LNCaP clone FGC (cell line): ENCODE data around the gene HKDC1.
"Not testable (repeated sequence)": the region's sequence is repeated elsewhere in the genome, so short reads cannot be mapped to it uniquely, and the experiment has no call there.

Source experiments
- DNase-seq: peaks from one replicate; pipeline ENCODE4 v3.0.0-alpha.2; 2011; ENCODE audit warnings: low read depth
- H3K4me3 ChIP-seq: 2 replicates; pipeline ENCODE4 v1.5.1; 2011; ENCODE audit warnings: mild to moderate bottlenecking, low read depth, low read length, control low read depth
- CTCF ChIP-seq: IDR thresholded peaks from 2 replicates; pipeline ENCODE4 v1.5.1; 2012; ENCODE audit warnings: mild to moderate bottlenecking; ENCODE audit not compliant: control insufficient read depth, insufficient read depth; ENCODE audit errors: extremely low read depth

Gene HKDC1

GRCh38 chr10:69247313-69247710 is 27.2 kb downstream of the HKDC1 start:
- no peak for TF ChIP-seq CTCF
- no peak overlapping the region for H3K4me3 ChIP-seq
- DNase-seq = no peak

GRCh38 chr10:69248117-69248730 is 28.1 kb downstream of the HKDC1 start:
- TF ChIP-seq CTCF = no peak
- DNase-seq = no peak
- no peak overlapping the region for H3K4me3 ChIP-seq

GRCh38 chr10:69250041-69250440 is 29.9 kb downstream of the HKDC1 start:
- TF ChIP-seq CTCF = no peak
- no peak for DNase-seq
- H3K4me3 ChIP-seq = no peak overlapping the region

- DNase-seq = not testable (repeated sequence)
Observed at GRCh38 chr10:69251417-69251816, 31.3 kb downstream of the HKDC1 start.

GRCh38 chr10:69253171-69253570 is 33.0 kb downstream of the HKDC1 start:
- DNase-seq = no peak
- no peak overlapping the region for H3K4me3 ChIP-seq
- no peak for TF ChIP-seq CTCF

More at GRCh38 chr10:69251417-69251816, 31.3 kb downstream of the HKDC1 start:
- not testable (repeated sequence) for H3K4me3 ChIP-seq

- DNase-seq = no peak
- no peak for TF ChIP-seq CTCF
- no peak overlapping the region for H3K4me3 ChIP-seq
Observed at GRCh38 chr10:69254877-69255276, 34.7 kb downstream of the HKDC1 start.

- no peak for DNase-seq
- TF ChIP-seq CTCF = no peak
- H3K4me3 ChIP-seq = no peak overlapping the region
Observed at GRCh38 chr10:69259547-69260243, 39.6 kb downstream of the HKDC1 start.
